ENCODE measurements around the gene SCLY. TPM values are rescaled to one million over a fixed set of nuclear protein-coding genes. Genes with fewer than 3 reads are reported as not detected.

Gene SCLY
- total and polyA plus RNA-seq, 2 of the 8 experiments (the other 6 are each of a cell fraction or from before 2014, with no cell fraction given) = 79.0 to 79.5 TPM

- Histone ChIP-seq H3K56ac (replicated peaks; ENCODE audit: insufficient read length, low read depth, low read length) (no peak overlapping the region), H3K23ac (ENCODE audit: insufficient read length) (no peak overlapping the region), H3K9me3 (ENCODE audit: insufficient read depth in 2 of 2, low read depth in 1 of 2, low read length in 1 of 2) (no peaks in the 10 kb centered on the region), H2BK5ac (ENCODE audit: low read depth, low read length) (no peak overlapping the region), H4K8ac (ENCODE audit: extremely low read depth, insufficient read depth, low read length) (no peak overlapping the region), H3K36me3 (ENCODE audit: control insufficient read depth in 2 of 4, insufficient read depth in 4 of 4, low read length in 3 of 4) (peaks cover 14 to 61% (median 45%) of the 10 kb centered on the region in 4 experiments), H3K18ac (ENCODE audit: extremely low read depth, low read length) (no peak overlapping the region), H2BK12ac (ENCODE audit: low read depth, low read length) (no peak overlapping the region), H4K91ac (replicated peaks; ENCODE audit: insufficient read length, low read length) (no peak overlapping the region), H3K79me2 (ENCODE audit: control insufficient read depth in 1 of 2, insufficient read depth in 2 of 2, low read length in 2 of 2) (peaks cover 5 to 64% of the 10 kb centered on the region in 2 experiments), H3K4me1 (replicated peaks in 1 of 4; ENCODE audit: control insufficient read depth in 3 of 4, insufficient read depth in 4 of 4, low read length in 3 of 4) (peaks cover 0 to 7% (median 3%) of the 10 kb centered on the region in 4 experiments; a peak in 5 of 7 replicates), H2BK20ac (ENCODE audit: low read length) (no peak overlapping the region), H3K79me1 (ENCODE audit: low read depth, low read length) (peaks cover 2% of the 10 kb centered on the region; the same call in 1 of the 2 replicates), H3K27me3 (replicated peaks in 1 of 4; ENCODE audit: control insufficient read depth in 3 of 4, extremely low read depth in 1 of 4, insufficient read depth in 3 of 4, low read length in 3 of 4) (no peaks in the 10 kb centered on the region), H4K5ac (ENCODE audit: insufficient read length, low read depth, low read length) (no peak overlapping the region), H3K27ac (ENCODE audit: low read depth, low read length) (no peak overlapping the region), H3K4me3 (ENCODE audit: extremely low read depth in 1 of 4, insufficient read depth in 2 of 4, low read depth in 3 of 4, low read length in 4 of 4) (no peak overlapping the region), H3K9ac (replicated peaks in 1 of 4; ENCODE audit: extremely low read depth in 1 of 4, low read depth in 3 of 4, low read length in 3 of 4) (no peak overlapping the region), H4K20me1 (replicated peaks in 1 of 2; ENCODE audit: control insufficient read depth in 1 of 2, insufficient read depth in 2 of 2, low read length in 2 of 2) (peaks cover 2 to 9% of the 10 kb centered on the region in 2 experiments), H3K4me2 (ENCODE audit: insufficient read depth in 1 of 2, low read depth in 2 of 2, low read length in 2 of 2) (no peak overlapping the region), H3K4ac (replicated peaks; ENCODE audit: insufficient read length, low read depth, low read length) (no peak overlapping the region), H2AFZ (ENCODE audit: low read length) (no peak overlapping the region), H2BK120ac (replicated peaks; ENCODE audit: low read depth, low read length) (no peak overlapping the region), H3K14ac (ENCODE audit: insufficient read length) (no peak overlapping the region), H3K23me2 (ENCODE audit: low read depth, low read length) (peaks cover 6% of the 10 kb centered on the region; the same call in 1 of the 2 replicates), H2AK5ac (ENCODE audit: low read depth, low read length) (no peak overlapping the region), H2BK15ac (ENCODE audit: low read length) (no peak overlapping the region)
- WGBS, 2 experiments (ENCODE audit: extremely low coverage in 1 of 2, insufficient coverage in 1 of 2, insufficient read length in 1 of 2, insufficient replicate concordance in 2 of 2, low coverage in 1 of 2, low lambda C conversion rate in 2 of 2, missing lambda C conversion rate in 1 of 2) = 85% methylated on average over 18 of the region's 18 CpGs; no CpG with 5 or more reads in 1 of the 2 experiments
- ChIA-PET CTCF (ENCODE audit: partially characterized antibody) (interaction anchor here (1.5 to 1.8 kb wide), 2 partner anchors 23 to 142 kb away, joined by 4 read pairs; no protein-coding TSS in a partner anchor), POLR2A (ENCODE audit: partially characterized antibody) (interaction anchor here (0.8 to 1.4 kb wide), 3 partner anchors 16 to 27 kb away, joined by 3 to 5 read pairs (median 3); no protein-coding TSS in a partner anchor)
- TF ChIP-seq RAD21 (IDR thresholded peaks at IDR 0.05 in 1 of 2, conservative IDR thresholded peaks at IDR 0.05 in 1 of 2; ENCODE audit: low read depth in 2 of 2, low read length in 2 of 2) (no peak), SAP30 (IDR thresholded peaks at IDR 0.05; ENCODE audit: insufficient read depth, insufficient replicate concordance, low read length) (no peak), HDAC6 (IDR thresholded peaks at IDR 0.05; ENCODE audit: low read depth, low read length) (no peak), POLR2AphosphoS5 (IDR thresholded peaks at IDR 0.05; ENCODE audit: low read depth, low read length) (no peak), CHD2 (IDR thresholded peaks at IDR 0.05; ENCODE audit: low read length) (no peak), CHD1 (IDR thresholded peaks at IDR 0.05; ENCODE audit: low read depth, low read length) (no peak), KDM5A (IDR thresholded peaks at IDR 0.05; ENCODE audit: low read length) (no peak), RFX5 (IDR thresholded peaks at IDR 0.05; ENCODE audit: borderline replicate concordance, low read depth, low read length) (no peak)
- FAIRE-seq = no peak
- DNase-seq (ENCODE audit: low read depth in 1 of 2, low spot score in 2 of 2) = no peak
Observed at GRCh38 chr2:238065071-238065846, 4.5 kb downstream of the SCLY start.
